Subcutaneous adipose tissue (tissue), 4 donors: ENCODE results near the gene KRTAP4-5. TPM values are rescaled to one million over a fixed set of nuclear protein-coding genes. Genes with fewer than 3 reads are reported as not detected.
"Not testable (repeated sequence)": the region's sequence is repeated elsewhere in the genome, so short reads cannot be mapped to it uniquely, and the experiment has no call there.

Experiments used
- total RNA-seq, 4 donors: library from RNA; depleted of rRNA; stranded (reverse); fragments of >200 nt; gene quantifications; one replicate each; pipeline ENCODE4 v1.1.0, GENCODE V29; 2016
- TF ChIP-seq, protein P1 (sequence below): fragments of 450-650 bp; IDR thresholded peaks from one replicate; pipeline ENCODE4 v1.5.1; 2016; ENCODE audit warnings: low read depth, mild to moderate bottlenecking, control low read depth, antibody characterized with exemption, moderate library complexity

The KRTAP4-5 gene
- total RNA-seq, 4 donors from 2014 or later, result not detected

DNA sequence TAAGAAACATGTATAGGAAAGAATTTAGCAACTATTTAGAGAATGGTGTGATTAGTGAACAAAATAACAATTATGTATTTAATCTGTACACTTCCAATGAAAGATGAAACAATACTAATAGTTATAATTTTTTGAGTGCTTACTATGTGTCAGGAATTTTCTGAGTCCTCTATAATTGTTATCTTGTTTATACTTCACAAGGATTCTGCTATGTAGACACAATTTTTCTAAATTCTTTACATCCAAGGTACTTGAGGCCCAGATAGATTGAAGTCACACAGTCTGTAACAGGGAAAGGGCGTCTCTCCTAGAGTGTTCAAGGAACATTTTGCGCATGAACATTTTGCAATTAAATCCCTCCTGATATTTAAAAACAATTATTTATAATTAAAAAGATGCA, 24.6 kb downstream of the KRTAP4-5 start:
- TF ChIP-seq, protein P1, sequence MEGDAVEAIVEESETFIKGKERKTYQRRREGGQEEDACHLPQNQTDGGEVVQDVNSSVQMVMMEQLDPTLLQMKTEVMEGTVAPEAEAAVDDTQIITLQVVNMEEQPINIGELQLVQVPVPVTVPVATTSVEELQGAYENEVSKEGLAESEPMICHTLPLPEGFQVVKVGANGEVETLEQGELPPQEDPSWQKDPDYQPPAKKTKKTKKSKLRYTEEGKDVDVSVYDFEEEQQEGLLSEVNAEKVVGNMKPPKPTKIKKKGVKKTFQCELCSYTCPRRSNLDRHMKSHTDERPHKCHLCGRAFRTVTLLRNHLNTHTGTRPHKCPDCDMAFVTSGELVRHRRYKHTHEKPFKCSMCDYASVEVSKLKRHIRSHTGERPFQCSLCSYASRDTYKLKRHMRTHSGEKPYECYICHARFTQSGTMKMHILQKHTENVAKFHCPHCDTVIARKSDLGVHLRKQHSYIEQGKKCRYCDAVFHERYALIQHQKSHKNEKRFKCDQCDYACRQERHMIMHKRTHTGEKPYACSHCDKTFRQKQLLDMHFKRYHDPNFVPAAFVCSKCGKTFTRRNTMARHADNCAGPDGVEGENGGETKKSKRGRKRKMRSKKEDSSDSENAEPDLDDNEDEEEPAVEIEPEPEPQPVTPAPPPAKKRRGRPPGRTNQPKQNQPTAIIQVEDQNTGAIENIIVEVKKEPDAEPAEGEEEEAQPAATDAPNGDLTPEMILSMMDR, result no peak

GRCh38 chr17:41123991-41124371, 25.6 kb downstream of the KRTAP4-5 start, which contains the start of gene KRTAP4-12:
TSS of gene KRTAP4-12 (minus strand) at chr17:41124182. CDS start at chr17:41124122, 60 bp downstream.
- TF ChIP-seq, protein P1, result not testable (repeated sequence)

GRCh38 chr17:41121742-41122141, 27.9 kb downstream of the KRTAP4-5 start:
- TF ChIP-seq, protein P1, result no peak

- TF ChIP-seq, protein P1, result no peak
Measured at GRCh38 chr17:41118721-41119120, 30.9 kb downstream of the KRTAP4-5 start.

- TF ChIP-seq, protein P1, result not testable (repeated sequence)
Measured at GRCh38 chr17:41117846-41118386, 31.7 kb downstream of the KRTAP4-5 start, which contains the start of gene KRTAP4-11. TSS of gene KRTAP4-11 (minus strand) at chr17:41118373. CDS start at chr17:41118315, 58 bp downstream.

DNA sequence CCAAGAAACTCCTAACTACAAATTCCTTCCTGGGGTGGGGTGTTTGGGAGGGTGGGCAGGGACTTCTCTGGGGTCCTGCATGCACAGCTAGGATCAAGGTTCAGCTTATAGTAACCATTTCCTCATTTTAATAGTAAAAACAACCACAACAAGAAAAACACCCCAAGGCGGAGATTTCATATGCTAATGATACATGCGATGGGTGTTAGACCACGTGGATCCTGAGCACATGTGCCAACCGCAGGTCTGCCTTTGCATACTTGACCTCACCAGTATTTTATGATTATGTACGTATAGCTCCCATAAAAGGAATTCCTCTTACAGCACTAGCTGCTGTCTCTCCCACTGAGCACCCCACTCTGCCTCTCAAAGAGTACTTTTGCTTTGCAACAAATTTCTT, 33.3 kb downstream of the KRTAP4-5 start:
- TF ChIP-seq, protein P1, result no peak

DNA sequence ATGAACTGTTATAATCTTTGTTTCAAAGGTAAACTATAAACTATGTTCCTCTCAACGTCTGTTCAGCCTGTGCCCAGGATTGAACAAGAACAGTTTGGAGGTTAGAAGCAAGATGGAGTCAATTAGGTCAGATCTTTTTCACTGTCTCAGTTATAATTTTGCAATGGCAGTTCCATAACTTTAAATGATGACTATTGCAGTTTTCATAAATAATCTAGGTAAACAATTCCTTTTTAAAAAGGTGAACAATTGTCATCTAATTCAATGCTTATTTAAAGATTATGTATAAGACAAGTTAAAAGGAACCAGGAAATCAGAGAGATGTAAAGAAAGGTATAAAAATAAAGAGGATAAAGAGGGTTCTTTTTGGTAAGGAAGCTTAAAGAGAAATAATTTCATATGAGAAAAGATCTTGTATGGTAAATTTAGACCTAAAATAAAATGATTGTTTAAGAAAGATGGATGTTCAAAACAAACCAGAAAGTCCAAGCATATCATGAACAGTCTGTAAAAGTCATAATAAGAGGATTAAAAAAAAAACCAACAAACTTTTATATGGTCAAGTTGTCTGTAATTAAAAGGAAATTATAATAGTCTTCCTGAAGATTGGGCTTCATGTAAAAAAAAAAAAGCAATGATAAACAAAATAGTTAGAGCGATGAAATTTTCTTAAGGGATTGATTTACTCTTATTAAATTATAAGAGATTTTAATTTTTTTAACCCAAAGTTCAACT, 38.3 kb downstream of the KRTAP4-5 start:
- TF ChIP-seq, protein P1, result no peak
